Uterus (tissue), 2 donors: ENCODE measurements around the gene SP140L.

Experiments used
- CTCF ChIP-seq, 4 experiments: fragments of 200-600 bp in 2 of 4; fragments of 450-650 bp in 2 of 4; sonication (generic) in 2 of 4; IDR thresholded peaks; one replicate each; pipeline ENCODE4 v1.5.1; 2016 to 2019; ENCODE audit warnings: antibody characterized with exemption in 4 of 4, mild to moderate bottlenecking in 2 of 4, moderate library complexity in 1 of 4
- POLR2A ChIP-seq, 2 donors: fragments of 450-650 bp; IDR thresholded peaks; one replicate each; pipeline ENCODE4 v1.6.1; 2016; ENCODE audit warnings: antibody characterized with exemption in 2 of 2, mild to moderate bottlenecking in 1 of 2, moderate library complexity in 1 of 2

GRCh38 chr2:230346921-230347533 lies 20.0 kb downstream of the SP140L start:
- TF ChIP-seq CTCF (IDR thresholded peaks at IDR 0.05) (no peak), POLR2A (IDR thresholded peaks at IDR 0.05) (no peak)
